Muscle of arm (tissue), 12 donors: ENCODE results near the gene STXBP1. TPM values are rescaled to one million over a fixed set of nuclear protein-coding genes. Genes with fewer than 3 reads are reported as not detected.

Experiments used
- DNase-seq: peaks from one replicate; pipeline ENCODE4 v3.0.0-alpha.2; 2013
- polyA plus RNA-seq, 12 donors: library from polyadenylated mRNA; unstranded; fragments of 120-200 nt; gene quantifications; one replicate each; pipeline ENCODE4 v1.2.1, GENCODE V29; 2013; ENCODE audit not compliant: insufficient read length in 12 of 12

STXBP1 gene
- polyA plus RNA-seq, 12 donors = 11.2 to 27.1 (median 14.7) TPM; not detected in 1

- DNase-seq = no peak
Measured at GRCh38 chr9:127730799-127731410, 118.8 kb downstream of the STXBP1 start.

- DNase-seq = no peak
Measured at GRCh38 chr9:127731938-127732337, 119.9 kb downstream of the STXBP1 start.

- no peak for DNase-seq
Measured at GRCh38 chr9:127732444-127732843, 120.4 kb downstream of the STXBP1 start.

- DNase-seq = no peak
Measured at GRCh38 chr9:127733614-127734013, 121.5 kb downstream of the STXBP1 start.

GRCh38 chr9:127734247-127734746 is 122.2 kb downstream of the STXBP1 start:
- no peak for DNase-seq

GRCh38 chr9:127734747-127735529 is 122.9 kb downstream of the STXBP1 start, which contains the start of gene TOR2A:
Gene TOR2A, minus strand, starts transcription at chr9:127735294. Its CDS starts 24 bp downstream, at chr9:127735270.
- DNase-seq = peak; percentile 98

DNA sequence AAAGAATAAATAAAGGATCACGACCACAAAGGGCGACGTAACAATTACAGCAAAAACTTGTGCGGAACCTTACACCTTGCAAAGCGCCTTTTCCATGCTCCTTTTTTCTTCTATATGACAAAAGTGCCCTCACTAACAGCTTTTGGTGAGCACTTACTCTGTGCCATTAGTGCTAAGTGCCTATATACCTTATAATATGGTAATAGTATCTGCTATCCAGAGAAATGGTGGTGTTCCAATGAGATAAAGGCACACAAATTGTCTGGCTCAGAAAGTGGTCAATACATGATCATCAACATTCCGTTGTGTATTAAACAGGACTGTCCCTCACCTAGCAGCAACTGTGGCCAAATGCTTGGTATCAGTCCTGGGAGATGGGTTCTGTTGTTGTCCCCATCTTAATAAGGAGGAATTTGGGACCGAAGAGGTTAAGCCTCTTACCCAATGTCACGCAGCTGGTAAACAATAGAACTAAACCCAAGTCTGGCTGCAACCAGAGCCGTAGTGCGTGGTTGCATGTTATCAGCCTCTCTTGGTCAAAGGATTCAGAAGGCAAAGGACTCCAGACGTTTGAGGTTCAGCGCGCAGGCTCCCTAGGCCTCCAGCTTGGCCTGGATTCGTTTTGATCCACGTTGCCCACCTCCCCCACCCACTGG is 123.6 kb downstream of the STXBP1 start:
- no peak for DNase-seq

DNA sequence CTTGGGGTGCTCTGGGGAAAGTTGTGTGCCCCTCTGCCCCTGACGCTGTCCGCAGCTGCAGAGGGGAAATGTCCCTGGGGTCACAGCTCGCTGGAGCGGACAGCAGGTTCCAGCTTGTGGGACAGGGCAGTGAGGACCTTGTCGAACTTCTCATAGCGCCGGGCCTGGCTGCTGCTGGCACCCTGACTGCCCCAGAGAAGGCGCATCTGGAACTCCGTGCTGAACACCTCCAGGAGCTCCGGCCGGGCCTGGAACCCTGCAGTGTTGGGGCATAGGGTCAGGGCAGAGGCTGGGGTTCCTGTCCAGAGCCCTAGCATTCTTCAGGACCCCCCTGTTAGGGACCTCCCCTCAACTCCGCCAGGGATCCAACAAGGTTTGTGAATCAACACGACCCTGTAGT is 126.6 kb downstream of the STXBP1 start:
- DNase-seq = no peak

DNA sequence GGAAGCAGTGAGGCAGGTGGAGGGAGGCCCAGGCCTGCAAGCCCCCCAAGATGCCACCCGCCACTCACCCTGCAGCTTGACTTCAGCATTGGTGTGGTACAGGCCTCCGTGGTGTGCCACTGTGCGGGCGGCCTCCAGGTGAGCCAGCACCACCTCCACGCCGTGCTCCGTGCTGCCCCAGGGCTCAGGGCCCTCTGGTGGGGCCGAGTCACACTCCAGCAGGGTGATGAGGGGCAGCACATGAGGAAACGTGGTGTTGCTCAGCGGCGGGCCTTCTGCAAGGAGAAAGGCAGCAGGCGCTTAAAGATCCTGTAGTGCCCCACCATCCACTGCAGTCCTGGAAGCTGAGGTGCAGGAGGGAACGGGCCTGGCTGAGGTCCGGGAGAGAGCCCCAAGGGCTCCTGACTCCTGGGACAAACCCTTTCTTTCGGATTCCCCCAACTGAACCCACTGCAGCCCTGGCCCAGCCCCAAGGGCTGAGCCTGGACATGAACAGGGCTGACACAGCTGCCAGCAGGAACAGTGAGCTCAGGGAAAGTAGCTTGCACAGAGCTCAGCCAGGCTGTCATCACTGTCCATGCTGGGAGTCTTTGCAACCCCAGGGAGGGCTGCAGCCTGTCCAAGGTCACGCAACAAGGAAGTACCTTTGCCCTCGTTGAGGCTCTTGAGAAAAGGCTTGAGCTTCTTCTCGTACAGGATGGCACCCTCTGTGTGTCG is 127.7 kb downstream of the STXBP1 start:
- DNase-seq = no peak

DNA sequence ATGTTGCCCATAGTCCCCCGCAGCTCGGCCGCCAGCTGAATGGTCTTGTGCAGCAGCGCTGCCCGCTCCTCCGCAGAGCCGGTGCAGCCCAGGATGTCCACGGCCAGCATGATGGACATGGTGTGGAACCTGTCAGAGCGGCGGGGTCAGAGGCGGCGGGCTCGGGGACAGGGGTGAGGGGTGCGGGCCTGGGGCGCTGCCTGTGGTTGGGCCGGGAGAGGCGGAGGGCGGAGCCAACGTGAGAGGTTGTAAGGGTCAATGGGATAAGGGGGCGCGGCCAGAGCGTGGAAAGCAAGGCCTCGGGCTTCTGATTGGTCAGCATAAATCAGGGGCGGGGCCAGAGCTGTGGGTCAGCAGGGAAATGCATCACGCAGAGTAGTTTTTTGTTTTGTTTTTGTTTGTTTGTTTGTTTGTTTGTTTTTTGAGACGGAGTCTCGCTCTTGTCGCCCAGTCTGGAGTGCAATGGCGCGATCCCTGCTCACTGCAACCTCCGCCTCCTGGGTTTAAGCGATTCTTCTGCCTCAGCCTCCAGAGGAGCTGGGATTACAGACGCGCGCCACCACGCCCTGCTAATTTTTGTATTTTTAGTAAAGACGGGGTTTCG is 129.9 kb downstream of the STXBP1 start:
- peak; percentile 43 for DNase-seq

Other genes starting within 250 kb of the STXBP1 start
- gene SLC2A8, start 215.1 kb upstream of the STXBP1 start, polyA plus RNA-seq = 10 to 100 TPM in 9 of 12 donors, 1 to 10 TPM in 2, not detected in 1; 8.7 to 16.1 (median 11.9) TPM
- gene ZNF79, start 187.9 kb upstream of the STXBP1 start, polyA plus RNA-seq = 1 to 10 TPM in 10 of 12 donors, not detected in 2; 3.8 to 6.7 (median 5.1) TPM
- 1,000 to 10,000 TPM; 1,755 to 4,728 (median 1,990) TPM for gene RPL12, start 160.9 kb upstream of the STXBP1 start, polyA plus RNA-seq
- gene LRSAM1, start 160.8 kb upstream of the STXBP1 start, polyA plus RNA-seq = 10 to 100 TPM in 8 of 12 donors, 1 to 10 TPM in 3, not detected in 1; 8.9 to 19.5 (median 11.5) TPM
- 1 to 10 TPM in 7 of 12 donors, under 1 TPM in 3, not detected in 2; 0.84 to 1.7 (median 1.0) TPM for gene CFAP157, start 94.7 kb downstream of the STXBP1 start, polyA plus RNA-seq
- gene PTRH1, start 103.4 kb downstream of the STXBP1 start, polyA plus RNA-seq = 1 to 10 TPM in 10 of 12 donors, not detected in 2; 4.0 to 8.8 (median 5.3) TPM
- under 1 TPM in 5 of 12 donors, not detected in 7; 0.03 to 0.17 (median 0.05) TPM for gene TTC16, start 103.8 kb downstream of the STXBP1 start, polyA plus RNA-seq
- gene TOR2A, start 123.0 kb downstream of the STXBP1 start, polyA plus RNA-seq = 10 to 100 TPM in 1 of 12 donors, 1 to 10 TPM in 10, not detected in 1; 4.7 to 16.6 (median 7.0) TPM
- gene SH2D3C, start 166.4 kb downstream of the STXBP1 start, polyA plus RNA-seq = 10 to 100 TPM in 11 of 12 donors, not detected in 1; 13.5 to 40.7 (median 17.1) TPM
- gene CDK9, start 173.8 kb downstream of the STXBP1 start, polyA plus RNA-seq = 10 to 100 TPM in 11 of 12 donors, not detected in 1; 29.1 to 50.2 (median 38.6) TPM
- gene FPGS, start 190.6 kb downstream of the STXBP1 start, polyA plus RNA-seq = 10 to 100 TPM in 11 of 12 donors, not detected in 1; 32.7 to 60.9 (median 37.7) TPM
- gene ENG, start 242.4 kb downstream of the STXBP1 start, polyA plus RNA-seq = 10 to 100 TPM in 11 of 12 donors, not detected in 1; 42.2 to 65.8 (median 47.4) TPM